BLaER1 treated with 17β-estradiol and CSF1 and Interleukin-3, amounts not matched to agents 10 nM and 100 nM (cell line): ENCODE measurements around the gene PHACTR3.

Source experiments
- H3K27ac ChIP-seq, 11 experiments: shearing (Covaris generic); formaldehyde crosslinking; 2 replicates each; pipeline ENCODE4 v1.8.1; 2022
- H3K27me3 ChIP-seq, 11 experiments: shearing (Covaris generic); formaldehyde crosslinking; 2 replicates each; pipeline ENCODE4 v1.8.1; 2022
- H3K36me3 ChIP-seq, 11 experiments: shearing (Covaris generic); formaldehyde crosslinking; 2 replicates each; pipeline ENCODE4 v1.8.1; 2022
- H3K4me1 ChIP-seq, 10 experiments: shearing (Covaris generic); formaldehyde crosslinking; 2 replicates each; pipeline ENCODE4 v1.8.1; 2022
- H3K4me2 ChIP-seq, 11 experiments: shearing (Covaris generic); formaldehyde crosslinking; 2 replicates each; pipeline ENCODE4 v1.8.1; 2022
- H3K4me3 ChIP-seq, 10 experiments: shearing (Covaris generic); formaldehyde crosslinking; 2 replicates each; pipeline ENCODE4 v1.8.1; 2022
- H3K9ac ChIP-seq, 11 experiments: shearing (Covaris generic); formaldehyde crosslinking; 2 replicates each; pipeline ENCODE4 v1.8.1; 2022
- H3K9me3 ChIP-seq, 11 experiments: shearing (Covaris generic); formaldehyde crosslinking; replicated peaks in 1 of 11; 2 replicates each; pipeline ENCODE4 v1.8.1; 2022
- H4K20me1 ChIP-seq, 11 experiments: shearing (Covaris generic); formaldehyde crosslinking; 2 replicates each; pipeline ENCODE4 v1.8.1; 2022
- Cebpa-rat ChIP-seq, 11 experiments: shearing (Covaris generic); IDR thresholded peaks; 2 replicates each; pipeline ENCODE4 v1.8.1; 2022

The PHACTR3 gene

GRCh38 chr20:59738851-59739250 lies 134.5 kb downstream of the PHACTR3 start:
- Histone ChIP-seq H3K36me3 (peaks cover 0 to 98% (median 37%) of the 10 kb centered on the region in 11 experiments; a peak in 17 of 22 replicates), H3K4me1 (peaks cover 2 to 100% (median 89%) of the 10 kb centered on the region in 10 experiments; a peak in 18 of 20 replicates)

GRCh38 chr20:59740621-59741020 lies 136.3 kb downstream of the PHACTR3 start:
- Histone ChIP-seq H3K27me3 (peaks cover 0 to 54% (median 0%) of the 10 kb centered on the region in 11 experiments; a peak in 4 of 22 replicates), H4K20me1 (peaks cover 0 to 100% (median 23%) of the 10 kb centered on the region in 11 experiments; a peak in 13 of 22 replicates), H3K4me1 (peaks cover 9 to 100% (median 88%) of the 10 kb centered on the region in 10 experiments; a peak in 19 of 20 replicates), H3K9me3 (peaks cover 0 to 16% (median 6%) of the 10 kb centered on the region in 11 experiments; a peak in 13 of 22 replicates), H3K4me2 (peak overlapping the region in 8 of 11 experiments; percentile 24 to 93 (median 72); a peak in 16 of 22 replicates), H3K4me3 (no peak overlapping the region), H3K27ac (peak overlapping the region in 5 of 11 experiments; percentile 13 to 59 (median 27); a peak in 5 of 22 replicates), H3K9ac (peak overlapping the region in 3 of 11 experiments; percentile 5 to 49 (median 49); a peak in 3 of 22 replicates), H3K36me3 (peaks cover 0 to 97% (median 40%) of the 10 kb centered on the region in 11 experiments; a peak in 17 of 22 replicates)
- TF ChIP-seq Cebpa-rat (IDR thresholded peaks at IDR 0.05): no peak

More at GRCh38 chr20:59738851-59739250, 134.5 kb downstream of the PHACTR3 start:
- Histone ChIP-seq H3K4me2 (peak overlapping the region in 7 of 11 experiments; percentile 5 to 72 (median 30); a peak in 10 of 22 replicates), H3K27ac (peak overlapping the region in 1 of 11 experiments; percentile 11; a peak in 1 of 22 replicates), H3K9me3 (peaks cover 0 to 16% (median 6%) of the 10 kb centered on the region in 11 experiments; a peak in 13 of 22 replicates), H3K9ac (no peak overlapping the region), H3K4me3 (no peak overlapping the region), H3K27me3 (peaks cover 0 to 38% (median 0%) of the 10 kb centered on the region in 11 experiments; a peak in 4 of 22 replicates), H4K20me1 (peaks cover 0 to 100% (median 23%) of the 10 kb centered on the region in 11 experiments; a peak in 13 of 22 replicates)
- TF ChIP-seq Cebpa-rat (IDR thresholded peaks at IDR 0.05): no peak

- Histone ChIP-seq H3K36me3 (peaks cover 0 to 97% (median 45%) of the 10 kb centered on the region in 11 experiments; a peak in 17 of 22 replicates), H3K4me2 (peak overlapping the region in 8 of 11 experiments; percentile 24 to 93 (median 72); a peak in 16 of 22 replicates), H4K20me1 (peaks cover 0 to 100% (median 27%) of the 10 kb centered on the region in 11 experiments; a peak in 14 of 22 replicates), H3K4me1 (peaks cover 9 to 100% (median 88%) of the 10 kb centered on the region in 10 experiments; a peak in 19 of 20 replicates), H3K9me3 (peaks cover 0 to 16% (median 6%) of the 10 kb centered on the region in 11 experiments; a peak in 13 of 22 replicates), H3K27ac (peak overlapping the region in 5 of 11 experiments; percentile 13 to 59 (median 27); a peak in 5 of 22 replicates), H3K4me3 (no peak overlapping the region), H3K9ac (peak overlapping the region in 4 of 11 experiments; percentile 2 to 49 (median 27); a peak in 4 of 22 replicates), H3K27me3 (peaks cover 0 to 56% (median 0%) of the 10 kb centered on the region in 11 experiments; a peak in 4 of 22 replicates)
- no peak for TF ChIP-seq Cebpa-rat (IDR thresholded peaks at IDR 0.05)
These were observed 136.7 kb downstream of the PHACTR3 start for GRCh38 chr20:59741073-59741472.

- H3K4me3 ChIP-seq: no peak overlapping the region
- peaks cover 0 to 70% (median 0%) of the 10 kb centered on the region in 11 experiments; a peak in 4 of 22 replicates for H3K27me3 ChIP-seq
- no peak for TF ChIP-seq Cebpa-rat (IDR thresholded peaks at IDR 0.05)
- H3K4me1 ChIP-seq: peaks cover 9 to 100% (median 88%) of the 10 kb centered on the region in 10 experiments; a peak in 19 of 20 replicates
- peak overlapping the region in 5 of 11 experiments; percentile 48 to 64 (median 60); a peak in 10 of 22 replicates for H3K27ac ChIP-seq
- peaks cover 0 to 16% (median 6%) of the 10 kb centered on the region in 11 experiments; a peak in 13 of 22 replicates for H3K9me3 ChIP-seq
- H3K9ac ChIP-seq: peak overlapping the region in 4 of 11 experiments; percentile 43 to 56 (median 48); a peak in 8 of 22 replicates
- H3K4me2 ChIP-seq: peak overlapping the region in 8 of 11 experiments; percentile 72 to 93 (median 76); a peak in 16 of 22 replicates
- H3K36me3 ChIP-seq: peaks cover 0 to 97% (median 57%) of the 10 kb centered on the region in 11 experiments; a peak in 17 of 22 replicates
- peaks cover 0 to 100% (median 32%) of the 10 kb centered on the region in 11 experiments; a peak in 13 of 22 replicates for H4K20me1 ChIP-seq
These were observed 138.2 kb downstream of the PHACTR3 start for GRCh38 chr20:59742351-59743095.

- Histone ChIP-seq H3K27me3 (peaks cover 0 to 77% (median 0%) of the 10 kb centered on the region in 11 experiments; a peak in 4 of 22 replicates), H3K4me2 (peak overlapping the region in 9 of 11 experiments; percentile 72 to 93 (median 74); a peak in 18 of 22 replicates), H3K4me1 (peaks cover 9 to 100% (median 90%) of the 10 kb centered on the region in 10 experiments; a peak in 19 of 20 replicates), H3K9me3 (peaks cover 0 to 16% (median 6%) of the 10 kb centered on the region in 11 experiments; a peak in 13 of 22 replicates), H4K20me1 (peaks cover 0 to 100% (median 29%) of the 10 kb centered on the region in 11 experiments; a peak in 13 of 22 replicates), H3K9ac (peak overlapping the region in 4 of 11 experiments; percentile 43 to 56 (median 48); a peak in 10 of 22 replicates), H3K36me3 (peaks cover 0 to 97% (median 57%) of the 10 kb centered on the region in 11 experiments; a peak in 17 of 22 replicates), H3K4me3 (no peak overlapping the region), H3K27ac (peak overlapping the region in 8 of 11 experiments; percentile 10 to 64 (median 54); a peak in 13 of 22 replicates)
- no peak for TF ChIP-seq Cebpa-rat (IDR thresholded peaks at IDR 0.05)
These were observed 139.0 kb downstream of the PHACTR3 start for GRCh38 chr20:59743308-59743707.

GRCh38 chr20:59743767-59744485 lies 139.6 kb downstream of the PHACTR3 start:
- Histone ChIP-seq H3K27ac (peak overlapping the region in 8 of 11 experiments; percentile 19 to 64 (median 54); a peak in 14 of 22 replicates), H3K9ac (peak overlapping the region in 6 of 11 experiments; percentile 10 to 56 (median 45); a peak in 10 of 22 replicates), H3K27me3 (peaks cover 0 to 77% (median 0%) of the 10 kb centered on the region in 11 experiments; a peak in 4 of 22 replicates), H3K4me2 (peak overlapping the region; percentile 49 to 93 (median 72)), H3K4me1 (peaks cover 9 to 100% (median 92%) of the 10 kb centered on the region in 10 experiments; a peak in 19 of 20 replicates), H3K9me3 (peaks cover 0 to 10% (median 4%) of the 10 kb centered on the region in 11 experiments; a peak in 13 of 22 replicates), H3K4me3 (no peak overlapping the region), H4K20me1 (peaks cover 0 to 100% (median 26%) of the 10 kb centered on the region in 11 experiments; a peak in 13 of 22 replicates), H3K36me3 (peaks cover 0 to 97% (median 55%) of the 10 kb centered on the region in 11 experiments; a peak in 17 of 22 replicates)
- no peak for TF ChIP-seq Cebpa-rat (IDR thresholded peaks at IDR 0.05)

- H3K9ac ChIP-seq: peak overlapping the region in 3 of 11 experiments; percentile 10 to 23 (median 15); a peak in 3 of 22 replicates
- H3K27ac ChIP-seq: peak overlapping the region in 4 of 11 experiments; percentile 33 to 64 (median 54); a peak in 7 of 22 replicates
- no peak for TF ChIP-seq Cebpa-rat (IDR thresholded peaks at IDR 0.05)
- peaks cover 0 to 100% (median 26%) of the 10 kb centered on the region in 11 experiments; a peak in 13 of 22 replicates for H4K20me1 ChIP-seq
- H3K36me3 ChIP-seq: peaks cover 0 to 97% (median 56%) of the 10 kb centered on the region in 11 experiments; a peak in 14 of 22 replicates
- peaks cover 0 to 85% (median 0%) of the 10 kb centered on the region in 11 experiments; a peak in 4 of 22 replicates for H3K27me3 ChIP-seq
- no peak overlapping the region for H3K4me3 ChIP-seq
- peak overlapping the region in 10 of 11 experiments; percentile 49 to 93 (median 73); a peak in 20 of 22 replicates for H3K4me2 ChIP-seq
- H3K4me1 ChIP-seq: peaks cover 9 to 100% (median 98%) of the 10 kb centered on the region in 10 experiments; a peak in 19 of 20 replicates
- peaks cover 0 to 1% (median 0%) of the 10 kb centered on the region in 11 experiments; a peak in 7 of 22 replicates for H3K9me3 ChIP-seq
These were observed 140.4 kb downstream of the PHACTR3 start for GRCh38 chr20:59744756-59745155.
